HG02840 (cell line): ENCODE results near the gene ZDHHC18.
"Not testable (repeated sequence)": the region's sequence is repeated elsewhere in the genome, so short reads cannot be mapped to it uniquely, and the experiment has no call there.

Source experiments
- ATAC-seq: cut with Tn5 transposase; IDR thresholded peaks from one replicate; pipeline ENCODE4 v1.9.1; 2021; ENCODE audit warnings: mild to moderate bottlenecking, moderate library complexity, moderate number of reproducible peaks; ENCODE audit not compliant: unreplicated experiment, low FRiP score

The ZDHHC18 gene

GRCh38 chr1:26856604-26857469 is 30.3 kb downstream of the ZDHHC18 start:
- no peak for ATAC-seq

GRCh38 chr1:26857473-26858060 is 31.1 kb downstream of the ZDHHC18 start:
- no peak for ATAC-seq

- ATAC-seq: no peak
These were observed 31.7 kb downstream of the ZDHHC18 start for GRCh38 chr1:26858160-26858559.

GRCh38 chr1:26858891-26859640 is 32.6 kb downstream of the ZDHHC18 start:
- no peak for ATAC-seq

GRCh38 chr1:26861286-26861701 is 34.8 kb downstream of the ZDHHC18 start:
- ATAC-seq: no peak

GRCh38 chr1:26861889-26862378 is 35.4 kb downstream of the ZDHHC18 start:
- ATAC-seq: no peak

GRCh38 chr1:26862781-26863684 is 36.5 kb downstream of the ZDHHC18 start, which contains the start of gene SFN:
Gene SFN, plus strand, starts transcription at chr1:26863149. Its CDS starts 64 bp downstream, at chr1:26863213.
- no peak for ATAC-seq

- ATAC-seq: no peak
These were observed 37.2 kb downstream of the ZDHHC18 start for GRCh38 chr1:26863685-26864077.

- peak; percentile 93 for ATAC-seq
These were observed 38.4 kb downstream of the ZDHHC18 start for GRCh38 chr1:26864610-26865480.

- ATAC-seq: not testable (repeated sequence)
These were observed 46.6 kb downstream of the ZDHHC18 start for GRCh38 chr1:26873097-26873496.

GRCh38 chr1:26874896-26875295 is 48.4 kb downstream of the ZDHHC18 start:
- no peak for ATAC-seq

- no peak for ATAC-seq
These were observed 50.8 kb downstream of the ZDHHC18 start for GRCh38 chr1:26877326-26877725.

GRCh38 chr1:26879793-26880192 is 53.3 kb downstream of the ZDHHC18 start:
- no peak for ATAC-seq

GRCh38 chr1:26881611-26882010 is 55.1 kb downstream of the ZDHHC18 start:
- ATAC-seq: not testable (repeated sequence)

GRCh38 chr1:26882696-26883463 is 56.4 kb downstream of the ZDHHC18 start:
- ATAC-seq: no peak

- ATAC-seq: no peak
These were observed 60.6 kb downstream of the ZDHHC18 start for GRCh38 chr1:26887125-26887524.

- ATAC-seq: no peak
These were observed 61.7 kb downstream of the ZDHHC18 start for GRCh38 chr1:26888231-26888630.
